GM20431 (cell line): ENCODE results near the gene UBE2R2.
"Not testable (repeated sequence)": the region's sequence is repeated elsewhere in the genome, so short reads cannot be mapped to it uniquely, and the experiment has no call there.

ENCODE experiments used
- in situ Hi-C: fragments of 300-500 bp; cut with MseI, MboI; formaldehyde crosslinking; loops from one replicate; pipeline ENCODE4 v1.15.0; 2020; ENCODE audit warnings: low sequenced_read_pairs; ENCODE audit not compliant: unreplicated experiment

The UBE2R2 gene

DNA sequence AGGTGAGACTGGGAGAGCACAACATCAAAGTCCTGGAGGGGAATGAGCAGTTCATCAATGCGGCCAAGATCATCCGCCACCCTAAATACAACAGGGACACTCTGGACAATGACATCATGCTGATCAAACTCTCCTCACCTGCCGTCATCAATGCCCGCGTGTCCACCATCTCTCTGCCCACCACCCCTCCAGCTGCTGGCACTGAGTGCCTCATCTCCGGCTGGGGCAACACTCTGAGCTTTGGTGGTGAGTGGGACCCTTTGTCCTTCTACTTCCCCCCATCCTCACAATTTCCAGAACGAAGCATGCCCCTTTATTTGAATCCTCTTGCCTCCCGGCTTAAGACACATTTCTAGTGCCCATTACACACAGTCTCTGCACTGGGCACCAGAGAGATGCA lies 19.1 kb upstream of the UBE2R2 start:
- in situ Hi-C loops: no loop called here

GRCh38 chr9:33798545-33798944 lies 18.4 kb upstream of the UBE2R2 start:
- in situ Hi-C loops: no loop called here

GRCh38 chr9:33799928-33800704 lies 16.8 kb upstream of the UBE2R2 start:
- in situ Hi-C loops: no loop called here

GRCh38 chr9:33800886-33801285 lies 16.1 kb upstream of the UBE2R2 start:
- in situ Hi-C loops: no loop called here

DNA sequence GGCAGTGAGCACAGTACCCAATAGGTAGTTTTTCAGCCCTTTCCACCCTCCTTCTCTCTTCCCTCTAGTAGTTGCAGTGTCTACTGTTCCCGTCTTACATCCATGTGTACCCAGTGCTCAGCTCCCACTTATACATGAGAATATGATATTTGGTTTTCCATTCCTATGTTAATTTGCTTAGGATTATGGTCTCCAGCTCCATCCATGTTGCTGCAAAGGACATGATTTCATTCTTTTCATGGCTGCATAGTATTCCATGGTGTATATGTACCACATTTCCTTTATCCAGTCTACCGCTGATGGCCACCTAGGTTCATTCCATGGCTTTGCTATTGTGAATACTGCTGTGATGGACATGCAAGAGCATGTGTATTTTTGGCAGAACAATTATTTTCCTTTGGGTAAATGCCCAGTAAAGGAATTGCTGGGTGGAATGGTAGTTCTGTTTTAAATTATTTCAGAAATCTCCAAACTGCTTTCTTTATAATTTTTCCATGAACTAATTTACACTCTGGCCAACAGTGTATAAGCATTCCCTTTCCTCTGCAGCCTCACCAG lies 14.9 kb upstream of the UBE2R2 start:
- in situ Hi-C loops: not testable (repeated sequence)

DNA sequence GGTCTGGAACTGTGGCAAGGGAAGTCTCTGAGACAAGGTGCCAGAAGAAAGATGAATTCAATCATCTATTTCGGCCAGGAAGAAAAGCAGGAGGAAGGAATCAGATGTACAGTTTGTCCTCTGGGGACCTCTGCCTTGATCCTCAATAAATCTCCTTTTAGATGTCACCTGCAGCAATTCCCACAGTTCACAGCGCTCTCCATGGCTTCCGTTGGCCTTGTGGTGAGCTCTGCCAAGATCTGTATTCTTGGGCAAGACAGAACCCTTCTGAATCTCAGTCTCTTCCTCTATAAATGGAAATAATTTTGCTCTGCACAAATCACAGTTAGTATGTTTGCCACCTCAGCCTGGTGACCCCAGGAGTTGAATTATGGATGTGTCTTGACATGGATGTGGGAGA lies 12.8 kb upstream of the UBE2R2 start:
- in situ Hi-C loops: not testable (repeated sequence)

GRCh38 chr9:33807156-33807555 lies 9.8 kb upstream of the UBE2R2 start:
- in situ Hi-C loops: not testable (repeated sequence)

DNA sequence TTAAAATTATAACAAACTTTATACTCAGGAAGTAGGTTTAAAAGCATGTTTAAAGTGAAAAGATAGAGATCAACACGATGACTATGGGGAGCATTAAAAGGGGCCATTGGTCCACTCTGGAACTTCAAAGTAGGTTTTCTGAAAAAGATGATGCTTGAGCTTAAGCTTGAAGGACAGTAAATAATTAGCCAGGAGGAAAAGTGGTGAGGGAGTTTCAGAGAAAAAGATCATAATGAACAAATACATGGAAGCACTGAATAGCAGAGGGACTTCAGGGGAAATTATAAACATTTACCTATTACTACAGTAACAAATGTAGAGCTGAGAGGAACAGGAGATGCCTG lies 8.0 kb upstream of the UBE2R2 start:
- in situ Hi-C loops: not testable (repeated sequence)

- in situ Hi-C loops: no loop called here
Observed at GRCh38 chr9:33809506-33809905, 7.5 kb upstream of the UBE2R2 start.

DNA sequence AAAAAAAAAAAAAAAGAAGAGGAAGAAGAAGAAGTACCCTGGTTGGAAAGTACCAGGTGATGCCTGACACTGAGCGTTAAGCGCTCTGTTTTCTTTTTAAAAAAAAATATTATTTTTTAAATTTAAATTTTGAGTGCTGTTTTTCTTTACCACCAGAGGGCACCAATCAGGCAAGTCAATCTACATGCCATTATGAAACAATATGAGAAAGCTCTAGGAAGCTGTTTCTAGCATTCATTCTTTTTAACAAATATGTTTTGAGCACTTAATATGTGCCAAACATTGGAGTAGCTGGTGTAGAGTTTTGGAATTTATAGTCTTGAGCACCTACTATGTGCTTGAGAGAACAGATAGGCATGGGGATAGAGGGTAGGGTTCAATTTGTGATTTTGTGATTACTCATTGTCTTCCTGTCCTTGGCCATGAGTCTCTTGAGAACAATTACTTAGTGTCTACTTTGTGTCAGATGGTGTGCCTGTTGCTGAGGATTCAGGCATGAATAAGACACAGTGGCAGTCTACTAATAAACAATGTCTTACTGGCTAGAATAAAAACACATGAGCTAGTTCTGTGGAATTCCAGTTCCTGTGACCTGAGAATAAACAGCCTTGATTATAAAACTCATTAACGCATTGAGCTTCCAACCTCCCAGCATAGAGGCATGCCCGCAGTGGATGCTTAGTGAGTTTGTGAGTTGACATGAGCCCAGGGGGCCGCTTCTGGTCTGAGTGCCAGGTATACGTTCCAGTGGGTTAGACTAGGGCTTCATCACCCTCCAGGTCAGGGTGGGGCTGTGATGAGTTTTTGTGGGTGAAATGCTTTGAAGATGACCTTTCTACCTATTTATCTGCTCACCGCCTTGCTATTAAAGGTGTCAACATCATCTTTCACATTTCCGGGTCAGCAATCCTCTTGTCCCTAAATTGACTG lies 3.0 kb upstream of the UBE2R2 start:
- in situ Hi-C loops: no loop called here

DNA sequence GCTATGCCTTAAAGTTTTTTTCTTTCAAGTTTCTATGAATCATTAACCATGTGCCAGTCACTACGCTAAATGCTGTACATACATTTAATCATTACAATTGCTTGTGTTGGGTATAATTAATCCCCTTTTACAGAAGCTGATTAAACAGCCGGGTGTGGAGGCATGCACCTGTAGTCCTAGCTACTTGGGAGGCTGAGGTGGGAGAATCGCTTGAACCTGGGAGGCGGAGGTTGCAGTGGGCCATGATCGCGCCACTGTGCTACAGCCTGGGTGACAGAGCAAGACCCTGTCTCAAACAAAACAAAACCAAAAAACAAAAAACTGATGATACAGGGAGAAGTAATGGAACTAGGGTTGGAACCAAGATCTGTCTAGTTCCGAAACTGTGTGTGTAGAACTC lies 1.2 kb upstream of the UBE2R2 start:
- in situ Hi-C loops: no loop called here

DNA sequence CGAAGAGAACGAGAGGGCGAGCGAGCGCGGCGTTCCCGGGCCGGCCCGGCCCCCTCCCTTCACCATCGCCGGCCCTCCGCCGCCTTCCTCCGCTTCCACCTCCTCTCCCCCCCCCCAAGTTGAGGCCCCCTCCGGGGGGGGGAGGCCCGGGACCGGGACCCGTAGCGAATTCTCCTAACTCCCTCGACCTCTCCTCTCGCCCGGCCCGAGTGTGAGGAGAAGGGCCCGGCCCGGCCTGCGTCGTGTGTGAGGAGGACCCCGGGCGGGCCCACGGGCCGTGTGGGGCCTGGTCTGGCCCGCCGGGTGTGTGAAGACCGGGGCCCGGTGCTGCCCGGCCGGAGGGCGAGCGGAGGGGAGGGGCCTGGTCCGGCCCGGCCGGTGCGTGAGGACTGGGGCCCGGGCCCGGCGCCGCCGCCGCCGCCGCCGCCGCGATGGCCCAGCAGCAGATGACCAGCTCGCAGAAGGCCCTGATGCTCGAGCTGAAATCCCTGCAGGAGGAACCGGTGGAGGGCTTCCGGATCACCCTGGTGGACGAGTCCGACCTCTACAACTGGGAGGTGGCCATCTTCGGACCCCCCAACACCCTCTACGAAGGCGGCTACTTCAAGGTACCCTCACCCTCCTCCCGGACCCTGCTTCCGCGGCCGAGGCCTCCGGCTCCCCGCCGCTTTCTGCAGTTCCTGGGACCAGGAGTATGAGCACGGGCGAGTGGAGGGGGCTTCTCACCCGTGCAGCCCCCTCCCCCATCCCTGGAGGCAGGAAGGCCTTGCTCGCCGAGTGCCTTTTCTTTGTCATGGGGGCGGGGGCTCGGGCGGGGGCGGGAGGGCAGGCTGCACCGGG lies 587 bp downstream of the UBE2R2 start:
- in situ Hi-C loops: no loop called here

- in situ Hi-C loops: no loop called here
Observed at GRCh38 chr9:33818167-33818846, 1.3 kb downstream of the UBE2R2 start.

- in situ Hi-C loops: no loop called here
Observed at GRCh38 chr9:33818847-33819500, 2.0 kb downstream of the UBE2R2 start.

DNA sequence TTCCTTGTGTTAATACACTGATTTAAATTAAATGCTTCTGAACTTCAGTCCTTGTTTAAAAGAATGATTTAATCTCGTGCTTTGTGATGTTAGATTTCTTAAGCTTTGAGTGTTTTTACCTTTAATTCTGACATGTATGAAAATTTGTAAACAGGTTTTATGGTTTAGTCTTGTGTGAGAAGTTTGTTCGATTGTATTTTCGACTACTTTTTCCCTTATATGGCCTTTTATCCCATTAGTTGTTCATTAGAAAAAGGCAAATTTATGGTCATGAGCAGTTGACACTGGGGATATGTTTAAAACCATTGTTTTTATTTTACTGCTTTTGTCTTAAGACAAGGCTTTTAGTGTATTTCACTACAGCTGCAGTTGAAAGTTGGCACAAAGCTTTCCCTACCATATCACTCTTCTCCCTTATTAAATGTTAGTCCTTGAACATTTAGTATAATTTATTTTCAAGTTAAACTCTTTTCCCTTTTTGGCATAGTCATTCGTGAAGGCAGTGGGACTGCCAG lies 3.3 kb downstream of the UBE2R2 start:
- in situ Hi-C loops: no loop called here

GRCh38 chr9:33823801-33824200 lies 6.8 kb downstream of the UBE2R2 start:
- in situ Hi-C loops: no loop called here

- in situ Hi-C loops: not testable (repeated sequence)
Observed at GRCh38 chr9:33827285-33827684, 10.3 kb downstream of the UBE2R2 start.

DNA sequence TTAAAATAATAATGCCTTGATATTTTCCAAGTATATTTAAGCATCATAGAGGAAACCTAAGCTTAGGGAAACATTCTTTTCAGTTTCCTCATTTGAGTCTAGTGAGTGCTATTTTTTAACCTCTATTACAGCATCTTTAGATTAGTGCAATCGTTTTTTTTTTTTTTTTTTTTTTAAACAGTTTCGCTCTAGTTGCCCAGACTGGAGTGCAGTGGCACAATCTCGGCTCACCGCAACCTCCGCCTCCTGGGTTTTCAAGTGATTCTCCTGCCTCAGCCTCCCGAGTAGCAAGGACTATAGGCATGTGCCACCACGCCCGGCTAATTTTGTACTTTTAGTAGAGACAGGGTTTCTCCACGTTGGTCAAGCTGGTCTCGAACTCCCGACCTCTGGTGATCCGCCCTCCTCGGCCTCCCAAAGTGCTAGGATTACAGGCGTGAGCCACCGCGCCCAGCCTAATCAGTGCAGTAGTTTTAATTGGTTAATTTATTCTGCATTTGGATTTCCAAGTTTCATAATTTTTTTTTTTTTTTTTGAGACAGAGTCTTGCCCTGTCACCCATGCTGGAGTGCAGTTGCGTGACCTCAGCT lies 12.8 kb downstream of the UBE2R2 start:
- in situ Hi-C loops: not testable (repeated sequence)
